Neural progenitor cell (in vitro differentiated cells): ENCODE data around the gene TMEM63B.

Source experiments
- CTCF ChIP-seq: fragments of 200-600 bp; sonication (generic); IDR thresholded peaks from 2 replicates; pipeline ENCODE4 v1.5.1; 2017; ENCODE audit warnings: antibody characterized with exemption, mild to moderate bottlenecking
- EZH2 ChIP-seq: fragments of 200-600 bp; sonication (generic); IDR thresholded peaks from 2 replicates; pipeline ENCODE4 v1.6.1; 2017; ENCODE audit warnings: antibody characterized with exemption, mild to moderate bottlenecking, moderate library complexity

DNA sequence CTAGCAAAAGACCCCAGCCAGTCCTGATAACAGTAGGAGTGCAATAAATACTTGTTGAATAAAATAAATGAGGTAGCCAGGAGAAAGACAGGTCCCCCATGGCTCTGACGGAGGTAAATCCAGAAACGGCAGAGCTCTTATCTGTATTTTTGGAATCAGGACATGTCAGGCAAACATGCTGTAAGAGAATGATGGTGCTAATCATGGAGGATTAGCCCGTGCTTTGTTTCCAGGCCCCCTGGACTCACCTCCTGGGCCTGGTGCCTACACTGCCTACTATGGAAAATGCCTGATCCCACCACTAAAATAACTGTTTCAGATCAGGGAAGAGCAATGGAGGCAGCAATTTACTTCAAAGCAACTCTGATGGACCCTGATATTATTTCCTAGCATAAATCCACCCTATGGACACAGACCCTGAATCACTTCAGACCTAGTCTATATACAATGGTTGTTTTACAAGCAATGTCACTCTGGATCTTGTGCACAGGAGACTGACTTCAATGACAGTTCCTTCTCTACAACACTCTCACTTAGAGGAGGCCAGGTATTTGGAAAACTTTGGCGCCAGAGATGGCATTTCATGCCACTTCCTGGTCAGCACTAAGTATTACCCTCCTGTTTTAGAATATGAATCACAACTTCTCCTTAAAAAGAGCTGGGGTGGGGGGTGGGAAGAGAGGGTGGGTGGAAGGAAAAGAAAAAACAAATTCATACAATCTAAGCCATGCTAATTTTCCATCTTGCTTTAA, 6.5 kb upstream of the TMEM63B start:
- TF ChIP-seq CTCF (no peak), EZH2 (no peak)
